ENCODE measurements around the gene FXYD4.

DNA sequence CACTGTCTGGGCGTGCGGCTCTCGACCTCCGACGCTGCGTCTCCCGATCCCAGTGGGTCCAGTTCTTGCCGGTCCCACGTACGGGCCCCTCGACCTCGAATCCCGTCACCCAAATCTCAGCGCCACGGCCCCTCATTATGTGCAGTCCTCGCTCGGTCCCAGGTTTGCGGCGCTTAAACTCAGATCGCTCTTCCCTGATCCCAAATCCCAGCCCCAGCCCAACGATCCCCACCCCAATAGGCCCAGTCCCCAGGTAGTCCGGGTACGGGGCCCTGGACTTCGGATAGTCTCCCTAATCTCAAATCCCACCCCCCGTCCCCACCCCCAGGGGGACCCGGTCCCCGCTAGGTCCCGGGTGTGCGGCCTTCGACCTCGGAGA is 36.9 kb downstream of the FXYD4 start:
- TF ChIP-seq EZH2 (IDR thresholded peaks at IDR 0.05; ENCODE audit: insufficient read depth, poor library complexity, severe bottlenecking) (no peak), EZH2phosphoT487 (IDR thresholded peaks at IDR 0.05; ENCODE audit: insufficient read depth, low read depth) (no peak)

All from GM23248 (cell line).